GM12878 (cell line): ENCODE measurements around the gene TTC32. TPM values are rescaled to one million over a fixed set of nuclear protein-coding genes. Genes with fewer than 3 reads are reported as not detected.

Source experiments
- ATAC-seq: fragments of 200-7000 bp; cut with Tn5 transposase; 3 replicates; pipeline ENCODE4 v1.9.1; 2020; ENCODE audit warnings: mild to moderate bottlenecking, moderate library complexity
- BruUV-seq: library from RNA; stranded (reverse); fragments of 400-500 nt; replicated peaks from 2 replicates; lab custom pipeline; 2021; lab: Mats Ljungman, UMichigan
- CTCF ChIA-PET: fragments of 300-600 bp; sonication (Branson Sonifier 250); formaldehyde crosslinking; extraction: SDS; loops from one replicate; lab custom pipeline; 2021; ENCODE audit warnings: inconsistent platforms; lab: Yijun Ruan, JAX
- POLR2A ChIA-PET: fragments of 350-600 bp; formaldehyde crosslinking; extraction: SDS; loops from one replicate; lab custom pipeline; 2021; ENCODE audit warnings: inconsistent platforms; lab: Charles Lee
- RAD21 ChIA-PET: fragments of 300-600 bp; sonication (Branson Sonifier 250); formaldehyde crosslinking; loops from one replicate; lab custom pipeline; 2023; ENCODE audit warnings: antibody characterized with exemption; ENCODE audit not compliant: unreplicated experiment; lab: Charles Lee
- SMC1A ChIA-PET: fragments of 300-600 bp; sonication (Branson Sonifier 250); formaldehyde crosslinking; loops from one replicate; lab custom pipeline; 2023; ENCODE audit not compliant: unreplicated experiment, uncharacterized antibody; lab: Charles Lee
- DNase-seq: peaks from one replicate; pipeline ENCODE4 v3.0.0-alpha.2; 2011; ENCODE audit warnings: low read depth, low spot score
- FAIRE-seq: peaks from 3 replicates; lab custom pipeline; 2011; peaks lifted over from hg19 to GRCh38; lab: Jason Lieb, UNC
- H2AFZ ChIP-seq: 2 replicates; pipeline ENCODE4 v1.6.0; 2011; ENCODE audit warnings: low read depth, low read length, control low read depth; ENCODE audit not compliant: control insufficient read depth
- H3K27ac ChIP-seq: 2 replicates; pipeline ENCODE4 v1.5.1; 2011; ENCODE audit warnings: control low read depth; ENCODE audit not compliant: control insufficient read depth, insufficient read depth
- H3K27me3 ChIP-seq, 2 experiments: replicated peaks in 1 of 2; 2 replicates each; pipeline versions ENCODE4 v1.6.0 to v1.6.1; 2011; ENCODE audit warnings: low read length in 1 of 2; ENCODE audit not compliant: control insufficient read depth in 2 of 2, insufficient read depth in 2 of 2
- H3K36me3 ChIP-seq, 2 experiments: 2 replicates each; pipeline ENCODE4 v1.5.1; 2011; ENCODE audit warnings: low read length in 1 of 2; ENCODE audit not compliant: control insufficient read depth in 2 of 2, insufficient read depth in 2 of 2
- H3K4me1 ChIP-seq: 2 replicates; pipeline ENCODE4 v1.6.1; 2011; ENCODE audit warnings: mild to moderate bottlenecking, low read length, moderate library complexity, mixed read lengths; ENCODE audit not compliant: control insufficient read depth, insufficient read depth
- H3K4me2 ChIP-seq: 2 replicates; pipeline ENCODE4 v1.6.0; 2011; ENCODE audit warnings: control low read depth; ENCODE audit not compliant: control insufficient read depth, insufficient read depth
- H3K4me3 ChIP-seq: fragments of 200-600 bp; sonication (generic); 2 replicates; pipeline ENCODE4 v1.5.1; 2016
- H3K79me2 ChIP-seq: 2 replicates; pipeline ENCODE4 v1.6.0; 2011; ENCODE audit warnings: low read length; ENCODE audit not compliant: control insufficient read depth, insufficient read depth
- H3K9ac ChIP-seq: 2 replicates; pipeline ENCODE4 v1.8.0; 2011; ENCODE audit warnings: low read length, control low read depth, mixed read lengths; ENCODE audit not compliant: control insufficient read depth, insufficient read depth
- H3K9me3 ChIP-seq: replicated peaks from 3 replicates; pipeline ENCODE4 v1.5.1; 2011; ENCODE audit warnings: mild to moderate bottlenecking, low read length; ENCODE audit not compliant: control insufficient read depth, insufficient read depth
- H4K20me1 ChIP-seq: 2 replicates; pipeline ENCODE4 v1.6.0; 2011; ENCODE audit not compliant: control insufficient read depth, insufficient read depth
- ASH2L ChIP-seq: fragments of 300-600, 200-600 bp; sonication (generic); IDR thresholded peaks from 2 replicates; pipeline ENCODE4 v1.6.1; 2017; ENCODE audit warnings: low read depth, mild to moderate bottlenecking, borderline replicate concordance
- ATF7 ChIP-seq: fragments of 450-650 bp; IDR thresholded peaks from 2 replicates; pipeline ENCODE4 v1.6.1; 2016; ENCODE audit warnings: low read depth, mild to moderate bottlenecking
- CREB1 ChIP-seq: IDR thresholded peaks from 2 replicates; pipeline ENCODE4 v1.6.1; 2012; ENCODE audit warnings: low read depth, mild to moderate bottlenecking, inconsistent platforms
- EGR1 ChIP-seq, 2 experiments: IDR thresholded peaks; 1 replicate in 1 of 2; 2 replicates in 1 of 2; pipeline ENCODE4 v1.6.1; 2011 to 2012; ENCODE audit warnings: low read depth in 2 of 2, low read length in 2 of 2, borderline replicate concordance in 1 of 2, mild to moderate bottlenecking in 1 of 2, moderate library complexity in 1 of 2
- HDGF ChIP-seq: fragments of 450-650 bp; IDR thresholded peaks from 2 replicates; pipeline ENCODE4 v1.6.1; 2016; ENCODE audit warnings: antibody characterized with exemption
- IKZF2 ChIP-seq, 2 experiments: fragments of 450-650 bp; IDR thresholded peaks; 2 replicates each; pipeline ENCODE4 v1.6.1; 2017; ENCODE audit warnings: mild to moderate bottlenecking in 2 of 2, moderate library complexity in 2 of 2
- IRF4 ChIP-seq: IDR thresholded peaks from 2 replicates; pipeline ENCODE4 v1.6.1; 2011; ENCODE audit warnings: low read depth, low read length
- POLR2AphosphoS5 ChIP-seq: IDR thresholded peaks from 2 replicates; pipeline ENCODE4 v1.6.1; 2011; ENCODE audit warnings: mild to moderate bottlenecking, low read length, inconsistent platforms
- RAD51 ChIP-seq: fragments of 450-650 bp; IDR thresholded peaks from 2 replicates; pipeline ENCODE4 v1.6.1; 2016; ENCODE audit warnings: moderate library complexity, mild to moderate bottlenecking, inconsistent platforms
- SPI1 ChIP-seq: IDR thresholded peaks from 2 replicates; pipeline ENCODE4 v1.6.1; 2011; ENCODE audit warnings: low read depth, mild to moderate bottlenecking, low read length, moderate library complexity, borderline replicate concordance; ENCODE audit not compliant: insufficient read depth
- SREBF2 ChIP-seq: IDR thresholded peaks from 2 replicates; pipeline ENCODE4 v1.6.1; 2012; ENCODE audit warnings: mild to moderate bottlenecking, low read length
- STAT3 ChIP-seq: IDR thresholded peaks from 2 replicates; pipeline ENCODE4 v1.6.1; 2011; ENCODE audit warnings: low read depth, low read length, improper control_type of control experiment
- TCF7 ChIP-seq: IDR thresholded peaks from 2 replicates; pipeline ENCODE4 v1.6.1; 2014; ENCODE audit warnings: antibody characterized with exemption, borderline replicate concordance
- ZBTB33 ChIP-seq: fragments of 450-650 bp; IDR thresholded peaks from 2 replicates; pipeline ENCODE4 v1.6.1; 2017; ENCODE audit warnings: mild to moderate bottlenecking
- ZNF24 ChIP-seq: fragments of 450-650 bp; IDR thresholded peaks from 2 replicates; pipeline ENCODE4 v1.6.1; 2017; ENCODE audit warnings: antibody characterized with exemption, mild to moderate bottlenecking
- WGBS: methylation state at CpG from one replicate; pipeline ENCODE4 v1.1.6; 2016; ENCODE audit warnings: low lambda C conversion rate; ENCODE audit not compliant: insufficient replicate concordance, insufficient coverage; ENCODE audit errors: missing lambda C conversion rate; 5-methylcytosine and 5-hydroxymethylcytosine counted together
- in situ Hi-C: fragments of 300-500 bp; cut with MboI; formaldehyde crosslinking; loops from 9 replicates; pipeline ENCODE4 v1.14.3; 2018; ENCODE audit warnings: mixed read lengths
- intact Hi-C: fragments of 100-400 bp; cut with micrococcal nuclease; formaldehyde crosslinking; loops from one replicate; pipeline ENCODE4 v1.14.2; 2022; ENCODE audit not compliant: unreplicated experiment
- polyA plus RNA-seq, 11 experiments: library from polyadenylated mRNA; depleted of rRNA in 4 of 11; unstranded in 6 of 11; stranded (reverse) in 5 of 11; fragments of >200 nt; fragmentation: Nextera tagmentation in 4 of 11; fragmentation: Illumina TruSeq in 1 of 11; extraction: Ambion mirVana in 4 of 11; extraction: Trizol in 1 of 11; gene quantifications; 1 replicate in 1 of 11; 2 replicates in 10 of 11; pipeline versions ENCODE4 v1.2.1 to v1.2.3, GENCODE V29; 2011 to 2016; ENCODE audit warnings: inconsistent platforms in 2 of 11, missing spikeins in 2 of 11, low read depth in 1 of 11
- total RNA-seq, 4 experiments: library from RNA; depleted of rRNA in 3 of 4; stranded (reverse); fragments of >200 nt in 3 of 4; fragmentation: Illumina TruSeq in 1 of 4; extraction: Trizol in 1 of 4; gene quantifications; 2 replicates each; pipeline versions ENCODE4 v1.2.1 to v1.2.3, GENCODE V29; 2013 to 2021

Gene TTC32
- total and polyA plus RNA-seq, 10 of the 15 experiments (the other 5 are each of a cell fraction or from before 2014, with no cell fraction given), result 11.1 to 30.0 (median 19.7) TPM

DNA sequence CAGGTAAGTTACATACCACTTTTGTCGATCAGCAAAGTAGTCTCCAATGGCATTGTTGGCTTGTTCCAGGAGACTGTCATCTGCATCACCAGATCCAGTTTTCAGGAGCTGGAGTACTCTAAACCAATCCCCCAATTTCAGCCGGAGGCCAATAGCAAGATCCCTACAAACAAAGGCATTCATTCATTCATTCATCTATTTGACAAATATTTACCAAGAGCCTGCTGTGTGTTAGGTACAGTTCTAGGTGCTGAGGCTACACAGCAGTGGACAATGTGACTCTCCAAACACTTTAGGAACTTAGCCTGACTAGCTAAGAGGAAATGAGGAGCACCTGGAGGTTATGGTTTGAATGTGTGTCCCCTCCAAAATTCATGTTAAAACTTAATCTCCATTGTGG lies 34.4 kb upstream of the TTC32 start:
- Histone ChIP-seq H3K27ac (no peak overlapping the region), H3K4me1 (no peaks in the 10 kb centered on the region), H3K36me3 (no peaks in the 10 kb centered on the region; a peak in 1 of 4 replicates)
- POLR2A ChIA-PET, result no interaction called here
- TF ChIP-seq HDGF (no peak), IRF4 (no peak), POLR2AphosphoS5 (no peak)
- TF ChIP-seq, all 136 proteins: peak for 0
- no peak overlapping the region for H3K4me3 ChIP-seq
- intact Hi-C loops (no loop called here), in situ Hi-C loops (no loop called here)
- H4K20me1 ChIP-seq, result no peaks in the 10 kb centered on the region
- H3K4me2 ChIP-seq, result no peak overlapping the region
- no TSS peak for BruUV-seq
- 98% methylated on average over 2 of the region's 2 CpGs for WGBS
- CTCF ChIA-PET, result no interaction called here
- no peak overlapping the region for H3K9ac ChIP-seq
- ATAC-seq (no peak), DNase-seq (no peak), FAIRE-seq (no peak)
- no peak overlapping the region for H2AFZ ChIP-seq
- H3K9me3 ChIP-seq, result no peaks in the 10 kb centered on the region
- H3K79me2 ChIP-seq, result no peaks in the 10 kb centered on the region
- no peaks in the 10 kb centered on the region for H3K27me3 ChIP-seq
- RAD21 ChIA-PET, result no interaction called here
- SMC1A ChIA-PET, result interaction anchor here (1.8 to 2.0 kb wide), 2 partner anchors 8 to 53 kb away, joined by 6 to 7 read pairs; partner anchors contain the start of gene WDR35

DNA sequence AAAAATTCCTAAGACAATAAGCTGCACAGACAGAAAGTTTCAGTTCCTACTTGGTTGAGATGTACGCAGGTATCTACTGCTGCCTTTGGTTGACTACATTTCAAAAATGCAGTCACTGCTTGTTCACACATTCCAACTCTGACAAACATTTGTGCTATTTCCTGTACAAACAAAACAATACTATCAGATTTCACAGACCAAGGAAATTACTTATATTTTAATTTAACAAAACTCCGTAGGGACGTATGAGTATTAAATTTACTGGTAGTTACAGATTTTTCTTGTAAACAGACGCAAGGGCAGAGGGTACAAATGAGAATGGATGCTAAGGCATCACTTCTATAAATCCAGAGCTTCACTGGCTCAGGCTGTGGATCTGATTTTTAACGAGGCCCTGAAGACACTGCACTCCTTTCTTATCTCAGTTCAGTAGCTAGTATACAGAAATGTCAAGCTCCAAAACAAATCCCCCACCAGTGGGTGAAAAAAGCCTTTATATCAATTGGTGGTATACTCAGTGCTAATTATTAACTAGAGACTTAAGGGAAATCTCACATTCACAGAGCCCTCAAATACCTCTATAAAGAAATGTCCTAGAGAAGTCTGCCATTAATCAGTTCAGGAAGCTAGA lies 31.7 kb upstream of the TTC32 start:
- no peak overlapping the region for H3K4me3 ChIP-seq
- ChIA-PET SMC1A (interaction anchor here (0.7 to 2.5 kb wide), 7 partner anchors 8 to 290 kb away, joined by 3 to 14 read pairs (median 4); no protein-coding TSS in a partner anchor), RAD21 (interaction anchor here (0.6 to 1.6 kb wide), 6 partner anchors 22 to 289 kb away, joined by 3 to 6 read pairs (median 3); no protein-coding TSS in a partner anchor), CTCF (interaction anchor here (0.7 to 1.9 kb wide), 6 partner anchors 9 to 38 kb away, joined by 3 to 6 read pairs (median 4); no protein-coding TSS in a partner anchor), POLR2A (interaction anchor here (0.6 to 1.9 kb wide), 3 partner anchors 22 to 35 kb away, joined by 3 to 6 read pairs (median 5); partner anchors contain the start of gene TTC32)
- H3K36me3 ChIP-seq, result peaks cover 0 to 10% of the 10 kb centered on the region in 2 experiments; a peak in 2 of 4 replicates
- H3K4me1 ChIP-seq, result no peaks in the 10 kb centered on the region
- no peaks in the 10 kb centered on the region for H3K79me2 ChIP-seq
- peak; percentile 8 for DNase-seq
- no peak overlapping the region for H2AFZ ChIP-seq
- no peaks in the 10 kb centered on the region for H4K20me1 ChIP-seq
- H3K27me3 ChIP-seq, result no peaks in the 10 kb centered on the region
- no TSS peak for BruUV-seq
- no peak overlapping the region for H3K27ac ChIP-seq
- no peak overlapping the region for H3K4me2 ChIP-seq
- FAIRE-seq, result no peak
- no peak overlapping the region for H3K9ac ChIP-seq
- intact Hi-C loops, result no loop called here
- peaks cover 2% of the 10 kb centered on the region; the same call in 2 of the 3 replicates for H3K9me3 ChIP-seq
- 99% methylated on average over 5 of the region's 5 CpGs for WGBS
- in situ Hi-C loops, result no loop called here
- ATAC-seq, result peak; percentile 96
- TF ChIP-seq IKZF2 (IDR thresholded peaks at IDR 0.05), result peak; percentile 41 to 55; a peak in 2 of 4 replicates
- TF ChIP-seq CREB1, result no peak
- no peak for TF ChIP-seq STAT3
- TF ChIP-seq SPI1, result peak; percentile 88
- TF ChIP-seq ZBTB33, result no peak
- TF ChIP-seq ASH2L, result no peak
- peak; percentile 15; the same call in 1 of the 2 replicates for TF ChIP-seq ATF7
- 0 out of 2 replicates have a peak, but pooled peaks have one; percentile 27 for TF ChIP-seq IRF4
- TF ChIP-seq EGR1 (IDR thresholded peaks at IDR 0.05; ENCODE audit: borderline replicate concordance in 1 of 2, low read depth in 2 of 2, low read length in 2 of 2), result no peak
- no peak for TF ChIP-seq RAD51
- TF ChIP-seq SREBF2, result no peak
- no peak for TF ChIP-seq ZNF24
- TF ChIP-seq TCF7, result no peak
